CD4-positive, CD25-positive, alpha-beta regulatory T cell (primary cell): ENCODE results near the gene CDC42EP1. TPM values are rescaled to one million over a fixed set of nuclear protein-coding genes. Genes with fewer than 3 reads are reported as not detected.
A peak's percentile ranks its signal among the peaks of the same experiment; 100 is the strongest.

Source experiments
- ATAC-seq, 2 donors: fragments of 150-1000 bp; cut with Tn5 transposase; one replicate each; pipeline ENCODE4 v1.10.0; 2021; ENCODE audit warnings: low read depth in 2 of 2, moderate number of reproducible peaks in 2 of 2, moderate library complexity in 1 of 2
- DNase-seq, 3 donors: peaks; one replicate each; pipeline versions ENCODE4 v3.0.0 to v3.0.0-alpha.2; 2012 to 2022; ENCODE audit warnings: mixed read lengths in 1 of 3
- H3K27ac ChIP-seq: one replicate; pipeline ENCODE4 v1.7.0; 2013; ENCODE audit warnings: mild to moderate bottlenecking, low read length; ENCODE audit not compliant: insufficient read depth, poor library complexity, severe bottlenecking
- H3K27me3 ChIP-seq: one replicate; pipeline ENCODE4 v1.7.0; 2013; ENCODE audit warnings: low read length; ENCODE audit not compliant: control insufficient read depth, insufficient read depth
- H3K36me3 ChIP-seq: one replicate; pipeline ENCODE4 v1.7.0; 2013; ENCODE audit warnings: mild to moderate bottlenecking, low read length, moderate library complexity; ENCODE audit not compliant: control insufficient read depth, insufficient read depth
- H3K4me1 ChIP-seq: 2 replicates; pipeline ENCODE4 v1.7.0; 2013; ENCODE audit warnings: mild to moderate bottlenecking, low read length; ENCODE audit not compliant: insufficient read depth, control insufficient read depth, poor library complexity, severe bottlenecking
- H3K4me3 ChIP-seq: one replicate; pipeline ENCODE4 v1.7.0; 2013; ENCODE audit warnings: low read depth, mild to moderate bottlenecking, low read length, moderate library complexity
- H3K9me3 ChIP-seq, 2 experiments: 1 replicate in 1 of 2; 2 replicates in 1 of 2; pipeline ENCODE4 v1.7.0; 2013; ENCODE audit warnings: low read length in 2 of 2, mild to moderate bottlenecking in 1 of 2, moderate library complexity in 1 of 2; ENCODE audit not compliant: control insufficient read depth in 2 of 2
- H3K27ac Mint-ChIP-seq, 3 donors: one replicate each; pipeline ENCODE4 v1.8.0; 2020 to 2022; ENCODE audit warnings: mild to moderate bottlenecking in 3 of 3, mixed read lengths in 3 of 3, moderate library complexity in 2 of 3
- H3K27me3 Mint-ChIP-seq: one replicate; pipeline ENCODE4 v1.8.0; 2022; ENCODE audit warnings: mild to moderate bottlenecking, mixed read lengths
- H3K36me3 Mint-ChIP-seq: one replicate; pipeline ENCODE4 v1.8.0; 2020; ENCODE audit warnings: mixed read lengths
- H3K4me1 Mint-ChIP-seq, 4 donors: one replicate each; pipeline ENCODE4 v1.8.0; 2020 to 2022; ENCODE audit warnings: mixed read lengths in 4 of 4, mild to moderate bottlenecking in 1 of 4
- H3K4me3 Mint-ChIP-seq, 4 donors: one replicate each; pipeline ENCODE4 v1.8.0; 2020 to 2022; ENCODE audit warnings: mild to moderate bottlenecking in 4 of 4, mixed read lengths in 4 of 4, moderate library complexity in 3 of 4
- H3K9me3 Mint-ChIP-seq, 7 donors: one replicate each; pipeline ENCODE4 v1.8.0; 2020 to 2022; ENCODE audit warnings: mixed read lengths in 7 of 7, mild to moderate bottlenecking in 3 of 7, moderate library complexity in 2 of 7
- polyA plus RNA-seq, 4 donors: library from polyadenylated mRNA; unstranded; fragments of 300-500 nt; fragmentation: Illumina TruSeq; gene quantifications; one replicate each; pipeline ENCODE4 v1.2.3, GENCODE V29; 2021
- total RNA-seq: library from RNA; stranded (reverse); gene quantifications from one replicate; pipeline ENCODE4 v1.2.3, GENCODE V29; 2022

CDC42EP1 gene
- total and polyA plus RNA-seq, 5 donors from 2014 or later: not detected

GRCh38 chr22:37569921-37570660 lies 9.8 kb downstream of the CDC42EP1 start:
- Histone ChIP-seq H3K9me3 (no peaks in the 10 kb centered on the region), H3K4me1 (peaks cover 21% of the 10 kb centered on the region), H3K4me3 (no peak overlapping the region), H3K27me3 (no peaks in the 10 kb centered on the region), H3K36me3 (no peaks in the 10 kb centered on the region), H3K27ac (no peak overlapping the region)
- no peaks in the 10 kb centered on the region for H3K36me3 Mint-ChIP-seq
- no peak overlapping the region for H3K4me3 Mint-ChIP-seq
- peak overlapping the region in 1 of 3 donors; percentile 84 for H3K27ac Mint-ChIP-seq
- DNase-seq: no peak
- peaks cover 15% of the 10 kb centered on the region for H3K27me3 Mint-ChIP-seq
- peaks cover 5 to 22% (median 12%) of the 10 kb centered on the region in 4 donors for H3K4me1 Mint-ChIP-seq
- no peak for ATAC-seq
- H3K9me3 Mint-ChIP-seq: no peaks in the 10 kb centered on the region

GRCh38 chr22:37570661-37570976 lies 10.3 kb downstream of the CDC42EP1 start:
- no peaks in the 10 kb centered on the region for H3K9me3 ChIP-seq
- Mint-ChIP-seq H3K36me3 (no peaks in the 10 kb centered on the region), H3K9me3 (no peaks in the 10 kb centered on the region), H3K4me3 (no peak overlapping the region), H3K4me1 (peaks cover 5 to 21% (median 10%) of the 10 kb centered on the region in 4 donors), H3K27ac (peak overlapping the region in 1 of 3 donors; percentile 84), H3K27me3 (peaks cover 10% of the 10 kb centered on the region)
- no peak for DNase-seq
- ATAC-seq: no peak
- H3K27ac ChIP-seq: no peak overlapping the region
- H3K4me1 ChIP-seq: peaks cover 21% of the 10 kb centered on the region
- no peaks in the 10 kb centered on the region for H3K36me3 ChIP-seq
- no peak overlapping the region for H3K4me3 ChIP-seq
- H3K27me3 ChIP-seq: no peaks in the 10 kb centered on the region

- no peak overlapping the region for H3K27ac Mint-ChIP-seq
- no peaks in the 10 kb centered on the region for H3K36me3 Mint-ChIP-seq
- H3K4me1 Mint-ChIP-seq: peaks cover 0 to 13% (median 6%) of the 10 kb centered on the region in 4 donors
- DNase-seq (no peak), ATAC-seq (no peak)
- H3K27me3 ChIP-seq: no peaks in the 10 kb centered on the region
- peaks cover 4% of the 10 kb centered on the region for H3K27me3 Mint-ChIP-seq
- H3K4me3 ChIP-seq: no peak overlapping the region
- H3K27ac ChIP-seq: no peak overlapping the region
- H3K4me3 Mint-ChIP-seq: no peak overlapping the region
- H3K36me3 ChIP-seq: no peaks in the 10 kb centered on the region
- no peaks in the 10 kb centered on the region for H3K9me3 Mint-ChIP-seq
- peaks cover 13% of the 10 kb centered on the region for H3K4me1 ChIP-seq
- no peaks in the 10 kb centered on the region for H3K9me3 ChIP-seq
Observed at GRCh38 chr22:37571258-37571991, 11.1 kb downstream of the CDC42EP1 start.

GRCh38 chr22:37571992-37572373 lies 11.7 kb downstream of the CDC42EP1 start:
- peaks cover 4% of the 10 kb centered on the region for H3K27me3 Mint-ChIP-seq
- no peaks in the 10 kb centered on the region for H3K36me3 ChIP-seq
- peaks cover 0 to 8% (median 5%) of the 10 kb centered on the region in 4 donors for H3K4me1 Mint-ChIP-seq

GRCh38 chr22:37575490-37576003 lies 15.3 kb downstream of the CDC42EP1 start:
- H3K4me1 ChIP-seq: peaks cover 5% of the 10 kb centered on the region
- no peaks in the 10 kb centered on the region for H3K36me3 ChIP-seq
- peaks cover 15% of the 10 kb centered on the region for H3K27me3 Mint-ChIP-seq
- H3K9me3 Mint-ChIP-seq: no peaks in the 10 kb centered on the region
- ATAC-seq: no peak
- no peak overlapping the region for H3K4me3 ChIP-seq
- peaks cover 4% of the 10 kb centered on the region for H3K27me3 ChIP-seq
- H3K27ac Mint-ChIP-seq: no peak overlapping the region
- no peak overlapping the region for H3K4me3 Mint-ChIP-seq
- DNase-seq: no peak
- no peaks in the 10 kb centered on the region for H3K36me3 Mint-ChIP-seq
- no peaks in the 10 kb centered on the region for H3K9me3 ChIP-seq
- peaks cover 0 to 8% (median 1%) of the 10 kb centered on the region in 4 donors for H3K4me1 Mint-ChIP-seq
- H3K27ac ChIP-seq: no peak overlapping the region

More at GRCh38 chr22:37571992-37572373, 11.7 kb downstream of the CDC42EP1 start:
- no peaks in the 10 kb centered on the region for H3K9me3 ChIP-seq
- Mint-ChIP-seq H3K4me3 (peak overlapping the region in 1 of 4 donors; percentile 12), H3K36me3 (no peaks in the 10 kb centered on the region), H3K9me3 (no peaks in the 10 kb centered on the region), H3K27ac (no peak overlapping the region)
- H3K4me1 ChIP-seq: peaks cover 7% of the 10 kb centered on the region
- no peaks in the 10 kb centered on the region for H3K27me3 ChIP-seq
- ATAC-seq: no peak
- H3K4me3 ChIP-seq: no peak overlapping the region
- H3K27ac ChIP-seq: no peak overlapping the region
- no peak for DNase-seq

- H3K27me3 ChIP-seq: peaks cover 4% of the 10 kb centered on the region
- peaks cover 26% of the 10 kb centered on the region for H3K27me3 Mint-ChIP-seq
- ATAC-seq (no peak), DNase-seq (no peak)
- H3K9me3 Mint-ChIP-seq: no peaks in the 10 kb centered on the region
- H3K4me1 Mint-ChIP-seq: peaks cover 0 to 8% (median 2%) of the 10 kb centered on the region in 4 donors
- H3K4me1 ChIP-seq: peaks cover 5% of the 10 kb centered on the region
- no peaks in the 10 kb centered on the region for H3K36me3 Mint-ChIP-seq
- no peak overlapping the region for H3K27ac ChIP-seq
- no peak overlapping the region for H3K4me3 Mint-ChIP-seq
- H3K4me3 ChIP-seq: no peak overlapping the region
- no peaks in the 10 kb centered on the region for H3K36me3 ChIP-seq
- H3K27ac Mint-ChIP-seq: no peak overlapping the region
- no peaks in the 10 kb centered on the region for H3K9me3 ChIP-seq
Observed at GRCh38 chr22:37578002-37578401, 17.7 kb downstream of the CDC42EP1 start.

GRCh38 chr22:37581504-37581903 lies 21.2 kb downstream of the CDC42EP1 start:
- ATAC-seq: no peak
- H3K27ac ChIP-seq: no peak overlapping the region
- no peaks in the 10 kb centered on the region for H3K36me3 Mint-ChIP-seq

More at GRCh38 chr22:37581504-37581903, 21.2 kb downstream of the CDC42EP1 start:
- H3K4me1 ChIP-seq: peaks cover 5% of the 10 kb centered on the region
- peaks cover 4% of the 10 kb centered on the region for H3K27me3 ChIP-seq
- no peak overlapping the region for H3K4me3 ChIP-seq
- Mint-ChIP-seq H3K9me3 (no peaks in the 10 kb centered on the region), H3K27ac (peak overlapping the region in 1 of 3 donors; percentile 40), H3K4me3 (no peak overlapping the region), H3K4me1 (peaks cover 0 to 11% (median 2%) of the 10 kb centered on the region in 4 donors), H3K27me3 (peaks cover 28% of the 10 kb centered on the region)
- no peaks in the 10 kb centered on the region for H3K9me3 ChIP-seq
- H3K36me3 ChIP-seq: no peaks in the 10 kb centered on the region
- DNase-seq: no peak
